ENCODE data around the gene FAM174B. TPM values are rescaled to one million over a fixed set of nuclear protein-coding genes. Genes with fewer than 3 reads are reported as not detected.

Gene FAM174B
- total and polyA plus RNA-seq, 2 experiments from 2014 or later = 17.8 to 34.9 TPM

GRCh38 chr15:92574161-92574560 is 81.4 kb downstream of the FAM174B start:
- Histone ChIP-seq H4K20me1 (ENCODE audit: insufficient read depth, poor library complexity, severe bottlenecking) (no peaks in the 10 kb centered on the region), H3K36me3 (replicated peaks; ENCODE audit: insufficient read depth, low read depth) (no peaks in the 10 kb centered on the region), H3K79me2 (no peaks in the 10 kb centered on the region), H3K4me1 (ENCODE audit: insufficient read depth) (no peaks in the 10 kb centered on the region), H2AFZ (no peak overlapping the region), H3K4me2 (no peak overlapping the region), H3K27ac (no peak overlapping the region), H3K27me3 (no peaks in the 10 kb centered on the region), H3K4me3 (no peak overlapping the region), H3K9me2 (replicated peaks; ENCODE audit: insufficient read depth) (no peaks in the 10 kb centered on the region), H3K9me3 (ENCODE audit: low read depth) (no peaks in the 10 kb centered on the region)
- DNase-seq (ENCODE audit: low spot score) = no peak
- no peak for TF ChIP-seq CTCF (IDR thresholded peaks at IDR 0.05; ENCODE audit: poor library complexity)
- TF ChIP-seq EZH2 (IDR thresholded peaks at IDR 0.05; ENCODE audit: borderline replicate concordance) = no peak
- WGBS (ENCODE audit: low lambda C conversion rate, missing lambda C conversion rate) = 55% methylated on average over 1 of the region's 1 CpG

- 96% methylated on average over 4 of the region's 4 CpGs for WGBS (ENCODE audit: low lambda C conversion rate, missing lambda C conversion rate)
- H3K79me2 ChIP-seq = no peaks in the 10 kb centered on the region
- H3K4me2 ChIP-seq = no peak overlapping the region
- no peak overlapping the region for H3K27ac ChIP-seq
- no peaks in the 10 kb centered on the region for H3K36me3 ChIP-seq (replicated peaks; ENCODE audit: insufficient read depth, low read depth)
- no peaks in the 10 kb centered on the region for H3K9me3 ChIP-seq (ENCODE audit: low read depth)
- no peak overlapping the region for H2AFZ ChIP-seq
- no peak for DNase-seq (ENCODE audit: low spot score)
- no peak for TF ChIP-seq EZH2 (IDR thresholded peaks at IDR 0.05; ENCODE audit: borderline replicate concordance)
- no peak for TF ChIP-seq EZH2phosphoT487 (IDR thresholded peaks at IDR 0.05; ENCODE audit: low read depth, severe bottlenecking, unreplicated experiment)
- no peak for TF ChIP-seq CTCF (IDR thresholded peaks at IDR 0.05; ENCODE audit: poor library complexity)
- H3K4me3 ChIP-seq = no peak overlapping the region
- no peaks in the 10 kb centered on the region for H4K20me1 ChIP-seq (ENCODE audit: insufficient read depth, poor library complexity, severe bottlenecking)
- H3K9me2 ChIP-seq (replicated peaks; ENCODE audit: insufficient read depth) = no peaks in the 10 kb centered on the region
- H3K27me3 ChIP-seq = no peaks in the 10 kb centered on the region
- H3K4me1 ChIP-seq (ENCODE audit: insufficient read depth) = no peaks in the 10 kb centered on the region
Observed at GRCh38 chr15:92571824-92572223, 83.8 kb downstream of the FAM174B start.

DNA sequence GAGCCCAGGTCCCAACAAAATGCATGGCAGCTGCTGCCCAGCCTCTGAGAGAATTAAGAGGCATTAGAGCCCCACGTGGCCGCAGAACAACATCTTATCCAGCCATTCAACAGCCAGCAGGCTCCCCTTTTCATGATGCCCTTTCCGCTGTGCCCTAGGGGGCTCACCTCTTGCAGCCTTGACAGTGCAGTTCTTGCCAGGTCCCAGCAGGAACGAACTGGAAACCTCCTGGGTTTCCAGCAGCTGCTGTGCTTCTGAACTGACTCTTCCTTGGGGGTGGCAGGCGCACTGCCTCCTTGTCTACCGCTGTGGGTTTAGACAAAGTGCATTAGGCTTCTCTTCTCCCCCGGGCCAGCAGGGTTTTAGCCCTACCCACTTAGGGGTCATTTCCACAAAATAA is 85.2 kb downstream of the FAM174B start:
- Histone ChIP-seq H4K20me1 (ENCODE audit: insufficient read depth, poor library complexity, severe bottlenecking) (no peaks in the 10 kb centered on the region), H3K27ac (no peak overlapping the region), H2AFZ (no peak overlapping the region), H3K4me2 (no peak overlapping the region), H3K4me1 (ENCODE audit: insufficient read depth) (no peaks in the 10 kb centered on the region), H3K79me2 (no peaks in the 10 kb centered on the region), H3K9me3 (ENCODE audit: low read depth) (no peaks in the 10 kb centered on the region), H3K27me3 (no peaks in the 10 kb centered on the region), H3K9me2 (replicated peaks; ENCODE audit: insufficient read depth) (no peaks in the 10 kb centered on the region), H3K36me3 (replicated peaks; ENCODE audit: insufficient read depth, low read depth) (no peaks in the 10 kb centered on the region), H3K4me3 (no peak overlapping the region)
- WGBS (ENCODE audit: low lambda C conversion rate, missing lambda C conversion rate) = 81% methylated on average over 7 of the region's 7 CpGs
- TF ChIP-seq EZH2phosphoT487 (IDR thresholded peaks at IDR 0.05; ENCODE audit: low read depth, severe bottlenecking, unreplicated experiment) = no peak
- TF ChIP-seq EZH2 (IDR thresholded peaks at IDR 0.05; ENCODE audit: borderline replicate concordance) = no peak
- TF ChIP-seq CTCF (IDR thresholded peaks at IDR 0.05; ENCODE audit: poor library complexity) = no peak
- no peak for DNase-seq (ENCODE audit: low spot score)

GRCh38 chr15:92569778-92570177 is 85.8 kb downstream of the FAM174B start:
- 71% methylated on average over 3 of the region's 3 CpGs for WGBS (ENCODE audit: low lambda C conversion rate, missing lambda C conversion rate)
- no peak for DNase-seq (ENCODE audit: low spot score)
- H3K4me1 ChIP-seq (ENCODE audit: insufficient read depth) = no peaks in the 10 kb centered on the region
- no peaks in the 10 kb centered on the region for H3K79me2 ChIP-seq
- H3K4me2 ChIP-seq = no peak overlapping the region
- no peak overlapping the region for H2AFZ ChIP-seq
- no peaks in the 10 kb centered on the region for H3K9me2 ChIP-seq (replicated peaks; ENCODE audit: insufficient read depth)
- H3K9me3 ChIP-seq (ENCODE audit: low read depth) = no peaks in the 10 kb centered on the region
- no peaks in the 10 kb centered on the region for H3K36me3 ChIP-seq (replicated peaks; ENCODE audit: insufficient read depth, low read depth)
- no peak overlapping the region for H3K27ac ChIP-seq
- H4K20me1 ChIP-seq (ENCODE audit: insufficient read depth, poor library complexity, severe bottlenecking) = no peaks in the 10 kb centered on the region
- H3K4me3 ChIP-seq = no peak overlapping the region
- no peak for TF ChIP-seq EZH2 (IDR thresholded peaks at IDR 0.05; ENCODE audit: borderline replicate concordance)
- TF ChIP-seq EZH2phosphoT487 (IDR thresholded peaks at IDR 0.05; ENCODE audit: low read depth, severe bottlenecking, unreplicated experiment) = no peak
- no peak for TF ChIP-seq CTCF (IDR thresholded peaks at IDR 0.05; ENCODE audit: poor library complexity)
- no peaks in the 10 kb centered on the region for H3K27me3 ChIP-seq
